Activated naive CD8-positive, alpha-beta T cell (primary cell): Measurements from ENCODE around the gene POTEH.
"Not testable (repeated sequence)": the region's sequence is repeated elsewhere in the genome, so short reads cannot be mapped to it uniquely, and the experiment has no call there.

ENCODE experiments used
- H3K27ac Mint-ChIP-seq: one replicate; pipeline ENCODE4 v1.8.0; 2021; ENCODE audit warnings: mixed read lengths
- H3K27me3 Mint-ChIP-seq: one replicate; pipeline ENCODE4 v1.8.0; 2021; ENCODE audit warnings: mixed read lengths
- H3K36me3 Mint-ChIP-seq: one replicate; pipeline ENCODE4 v1.8.0; 2021; ENCODE audit warnings: mixed read lengths
- H3K4me1 Mint-ChIP-seq: one replicate; pipeline ENCODE4 v1.8.0; 2021; ENCODE audit warnings: low read depth, mixed read lengths
- H3K4me3 Mint-ChIP-seq: one replicate; pipeline ENCODE4 v1.8.0; 2021; ENCODE audit warnings: mild to moderate bottlenecking, mixed read lengths
- H3K9me3 Mint-ChIP-seq: one replicate; pipeline ENCODE4 v1.8.0; 2021; ENCODE audit warnings: low read depth, mixed read lengths

The POTEH gene

GRCh38 chr22:15689749-15690125, at the start of gene POTEH:
Gene POTEH, plus strand, starts transcription at chr22:15690026. Its CDS starts 52 bp downstream, at chr22:15690078.
- H3K27ac Mint-ChIP-seq, H3K36me3 Mint-ChIP-seq, H3K4me1 Mint-ChIP-seq, H3K27me3 Mint-ChIP-seq, H3K4me3 Mint-ChIP-seq, H3K9me3 Mint-ChIP-seq: not testable (repeated sequence)

- not testable (repeated sequence) for H3K4me3 Mint-ChIP-seq, H3K4me1 Mint-ChIP-seq, H3K27me3 Mint-ChIP-seq, H3K27ac Mint-ChIP-seq, H3K36me3 Mint-ChIP-seq, H3K9me3 Mint-ChIP-seq
Observed at GRCh38 chr22:15642288-15642861, 47.5 kb upstream of the POTEH start.

GRCh38 chr22:15651954-15652353, 37.9 kb upstream of the POTEH start:
- not testable (repeated sequence) for H3K4me1 Mint-ChIP-seq, H3K27ac Mint-ChIP-seq, H3K9me3 Mint-ChIP-seq, H3K27me3 Mint-ChIP-seq, H3K4me3 Mint-ChIP-seq, H3K36me3 Mint-ChIP-seq

GRCh38 chr22:15652738-15653137, 37.1 kb upstream of the POTEH start:
- not testable (repeated sequence) for H3K4me3 Mint-ChIP-seq, H3K36me3 Mint-ChIP-seq, H3K4me1 Mint-ChIP-seq, H3K27me3 Mint-ChIP-seq, H3K27ac Mint-ChIP-seq, H3K9me3 Mint-ChIP-seq

GRCh38 chr22:15653241-15653640, 36.6 kb upstream of the POTEH start:
- H3K36me3 Mint-ChIP-seq, H3K27ac Mint-ChIP-seq, H3K4me1 Mint-ChIP-seq, H3K4me3 Mint-ChIP-seq, H3K9me3 Mint-ChIP-seq, H3K27me3 Mint-ChIP-seq: not testable (repeated sequence)

- H3K4me1 Mint-ChIP-seq, H3K4me3 Mint-ChIP-seq, H3K27ac Mint-ChIP-seq, H3K9me3 Mint-ChIP-seq, H3K27me3 Mint-ChIP-seq, H3K36me3 Mint-ChIP-seq: not testable (repeated sequence)
Observed at GRCh38 chr22:15661102-15661501, 28.7 kb upstream of the POTEH start.

GRCh38 chr22:15664682-15665081, 25.1 kb upstream of the POTEH start:
- not testable (repeated sequence) for H3K4me1 Mint-ChIP-seq, H3K36me3 Mint-ChIP-seq

GRCh38 chr22:15665478-15665877, 24.3 kb upstream of the POTEH start:
- H3K9me3 Mint-ChIP-seq = not testable (repeated sequence)

More at GRCh38 chr22:15664682-15665081, 25.1 kb upstream of the POTEH start:
- not testable (repeated sequence) for H3K27me3 Mint-ChIP-seq, H3K9me3 Mint-ChIP-seq, H3K4me3 Mint-ChIP-seq, H3K27ac Mint-ChIP-seq

GRCh38 chr22:15669430-15669829, 20.4 kb upstream of the POTEH start:
- H3K36me3 Mint-ChIP-seq, H3K9me3 Mint-ChIP-seq, H3K4me1 Mint-ChIP-seq, H3K27me3 Mint-ChIP-seq, H3K4me3 Mint-ChIP-seq, H3K27ac Mint-ChIP-seq: not testable (repeated sequence)

More at GRCh38 chr22:15665478-15665877, 24.3 kb upstream of the POTEH start:
- H3K36me3 Mint-ChIP-seq, H3K4me3 Mint-ChIP-seq, H3K4me1 Mint-ChIP-seq, H3K27me3 Mint-ChIP-seq, H3K27ac Mint-ChIP-seq: not testable (repeated sequence)

GRCh38 chr22:15679702-15680101, 10.1 kb upstream of the POTEH start:
- not testable (repeated sequence) for H3K36me3 Mint-ChIP-seq, H3K9me3 Mint-ChIP-seq, H3K27ac Mint-ChIP-seq, H3K4me1 Mint-ChIP-seq, H3K27me3 Mint-ChIP-seq, H3K4me3 Mint-ChIP-seq

GRCh38 chr22:15684115-15684514, 5.7 kb upstream of the POTEH start:
- not testable (repeated sequence) for H3K36me3 Mint-ChIP-seq, H3K27me3 Mint-ChIP-seq

GRCh38 chr22:15684695-15685094, 5.1 kb upstream of the POTEH start:
- not testable (repeated sequence) for H3K4me1 Mint-ChIP-seq, H3K36me3 Mint-ChIP-seq, H3K9me3 Mint-ChIP-seq, H3K4me3 Mint-ChIP-seq, H3K27me3 Mint-ChIP-seq, H3K27ac Mint-ChIP-seq

More at GRCh38 chr22:15684115-15684514, 5.7 kb upstream of the POTEH start:
- H3K4me1 Mint-ChIP-seq, H3K9me3 Mint-ChIP-seq, H3K4me3 Mint-ChIP-seq, H3K27ac Mint-ChIP-seq: not testable (repeated sequence)

GRCh38 chr22:15685641-15686040, 4.2 kb upstream of the POTEH start:
- H3K9me3 Mint-ChIP-seq, H3K27me3 Mint-ChIP-seq, H3K27ac Mint-ChIP-seq, H3K4me1 Mint-ChIP-seq, H3K36me3 Mint-ChIP-seq, H3K4me3 Mint-ChIP-seq: not testable (repeated sequence)

- not testable (repeated sequence) for H3K27ac Mint-ChIP-seq, H3K27me3 Mint-ChIP-seq, H3K4me1 Mint-ChIP-seq, H3K36me3 Mint-ChIP-seq, H3K9me3 Mint-ChIP-seq, H3K4me3 Mint-ChIP-seq
Observed at GRCh38 chr22:15687086-15687485, 2.7 kb upstream of the POTEH start.

- H3K36me3 Mint-ChIP-seq, H3K27ac Mint-ChIP-seq, H3K9me3 Mint-ChIP-seq: not testable (repeated sequence)
Observed at GRCh38 chr22:15687676-15688075, 2.1 kb upstream of the POTEH start.

GRCh38 chr22:15688090-15688489, 1.7 kb upstream of the POTEH start:
- not testable (repeated sequence) for H3K9me3 Mint-ChIP-seq, H3K36me3 Mint-ChIP-seq, H3K27ac Mint-ChIP-seq, H3K4me1 Mint-ChIP-seq, H3K27me3 Mint-ChIP-seq, H3K4me3 Mint-ChIP-seq

More at GRCh38 chr22:15687676-15688075, 2.1 kb upstream of the POTEH start:
- H3K4me1 Mint-ChIP-seq, H3K27me3 Mint-ChIP-seq, H3K4me3 Mint-ChIP-seq: not testable (repeated sequence)
